CD4-positive, CD25-positive, alpha-beta regulatory T cell (primary cell): Measurements from ENCODE around the gene RBM17. TPM values are rescaled to one million over a fixed set of nuclear protein-coding genes. Genes with fewer than 3 reads are reported as not detected.

ENCODE experiments used
- ATAC-seq, 2 donors: fragments of 150-1000 bp; cut with Tn5 transposase; one replicate each; pipeline ENCODE4 v1.10.0; 2021; ENCODE audit warnings: low read depth in 2 of 2, moderate number of reproducible peaks in 2 of 2, moderate library complexity in 1 of 2
- DNase-seq, 3 donors: peaks; one replicate each; pipeline versions ENCODE4 v3.0.0 to v3.0.0-alpha.2; 2012 to 2022; ENCODE audit warnings: mixed read lengths in 1 of 3
- H3K27ac ChIP-seq: one replicate; pipeline ENCODE4 v1.7.0; 2013; ENCODE audit warnings: mild to moderate bottlenecking, low read length; ENCODE audit not compliant: insufficient read depth, poor library complexity, severe bottlenecking
- H3K27me3 ChIP-seq: one replicate; pipeline ENCODE4 v1.7.0; 2013; ENCODE audit warnings: low read length; ENCODE audit not compliant: control insufficient read depth, insufficient read depth
- H3K36me3 ChIP-seq: one replicate; pipeline ENCODE4 v1.7.0; 2013; ENCODE audit warnings: mild to moderate bottlenecking, low read length, moderate library complexity; ENCODE audit not compliant: control insufficient read depth, insufficient read depth
- H3K4me1 ChIP-seq: 2 replicates; pipeline ENCODE4 v1.7.0; 2013; ENCODE audit warnings: mild to moderate bottlenecking, low read length; ENCODE audit not compliant: insufficient read depth, control insufficient read depth, poor library complexity, severe bottlenecking
- H3K4me3 ChIP-seq: one replicate; pipeline ENCODE4 v1.7.0; 2013; ENCODE audit warnings: low read depth, mild to moderate bottlenecking, low read length, moderate library complexity
- H3K9me3 ChIP-seq, 2 experiments: 1 replicate in 1 of 2; 2 replicates in 1 of 2; pipeline ENCODE4 v1.7.0; 2013; ENCODE audit warnings: low read length in 2 of 2, mild to moderate bottlenecking in 1 of 2, moderate library complexity in 1 of 2; ENCODE audit not compliant: control insufficient read depth in 2 of 2
- H3K27ac Mint-ChIP-seq, 3 donors: one replicate each; pipeline ENCODE4 v1.8.0; 2020 to 2022; ENCODE audit warnings: mild to moderate bottlenecking in 3 of 3, mixed read lengths in 3 of 3, moderate library complexity in 2 of 3
- H3K27me3 Mint-ChIP-seq: one replicate; pipeline ENCODE4 v1.8.0; 2022; ENCODE audit warnings: mild to moderate bottlenecking, mixed read lengths
- H3K36me3 Mint-ChIP-seq: one replicate; pipeline ENCODE4 v1.8.0; 2020; ENCODE audit warnings: mixed read lengths
- H3K4me1 Mint-ChIP-seq, 4 donors: one replicate each; pipeline ENCODE4 v1.8.0; 2020 to 2022; ENCODE audit warnings: mixed read lengths in 4 of 4, mild to moderate bottlenecking in 1 of 4
- H3K4me3 Mint-ChIP-seq, 4 donors: one replicate each; pipeline ENCODE4 v1.8.0; 2020 to 2022; ENCODE audit warnings: mild to moderate bottlenecking in 4 of 4, mixed read lengths in 4 of 4, moderate library complexity in 3 of 4
- H3K9me3 Mint-ChIP-seq, 7 donors: one replicate each; pipeline ENCODE4 v1.8.0; 2020 to 2022; ENCODE audit warnings: mixed read lengths in 7 of 7, mild to moderate bottlenecking in 3 of 7, moderate library complexity in 2 of 7
- polyA plus RNA-seq, 4 donors: library from polyadenylated mRNA; unstranded; fragments of 300-500 nt; fragmentation: Illumina TruSeq; gene quantifications; one replicate each; pipeline ENCODE4 v1.2.3, GENCODE V29; 2021
- total RNA-seq: library from RNA; stranded (reverse); gene quantifications from one replicate; pipeline ENCODE4 v1.2.3, GENCODE V29; 2022

Gene RBM17
- total and polyA plus RNA-seq, 5 donors from 2014 or later, result 63.6 to 168 (median 66.8) TPM

DNA sequence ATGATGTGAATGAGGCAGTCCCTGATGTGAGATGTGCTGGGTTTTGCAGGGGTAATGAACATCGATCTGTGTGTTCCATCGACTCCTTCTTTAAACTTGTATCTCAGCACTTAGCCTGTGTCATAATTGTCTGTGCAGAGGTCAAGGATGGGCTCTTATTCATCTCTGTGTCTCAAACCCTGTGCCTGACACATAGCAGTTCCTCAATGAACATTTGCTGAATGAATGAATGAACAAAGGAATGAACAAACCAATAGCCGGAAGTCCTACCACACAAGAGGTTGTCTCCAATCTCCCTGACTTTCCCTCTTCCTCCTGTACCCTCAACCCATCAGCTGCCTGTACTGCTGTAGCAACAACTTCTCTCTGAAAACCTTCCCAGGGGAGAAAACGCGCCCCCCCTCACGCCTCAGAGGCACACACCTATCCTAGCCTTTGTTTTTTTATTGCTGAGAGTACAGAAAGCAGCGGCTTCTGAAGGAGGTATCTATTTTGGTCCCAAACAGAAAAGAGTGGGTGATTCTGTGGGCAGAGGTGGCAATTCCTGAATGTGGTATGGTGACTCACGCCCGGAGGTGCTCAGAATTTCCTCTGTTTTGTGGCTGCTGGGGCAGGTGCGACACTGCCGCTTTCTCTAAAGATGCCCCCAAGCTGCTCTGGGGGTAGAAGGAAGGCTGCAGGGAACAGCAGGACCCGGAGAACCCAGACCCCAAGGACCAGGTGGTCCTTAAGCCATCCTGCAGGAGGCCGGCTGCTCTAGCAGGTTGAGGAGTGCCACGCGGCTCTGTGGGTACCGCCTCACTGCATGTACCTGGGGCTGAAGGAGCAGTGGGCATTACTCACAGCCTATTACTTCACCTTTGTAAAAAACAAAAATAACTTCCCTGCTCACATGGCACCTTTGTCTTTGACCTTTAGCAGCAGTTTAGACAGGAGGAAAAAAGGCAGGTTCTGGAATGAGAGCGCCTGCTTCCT, 36.3 kb upstream of the RBM17 start:
- H3K4me3 ChIP-seq, result peak overlapping the region; percentile 92
- Mint-ChIP-seq H3K4me3 (peak overlapping the region; percentile 88 to 97 (median 90)), H3K4me1 (peaks cover 23 to 88% (median 68%) of the 10 kb centered on the region in 4 donors), H3K36me3 (peaks cover 47% of the 10 kb centered on the region), H3K9me3 (no peaks in the 10 kb centered on the region), H3K27ac (peak overlapping the region; percentile 95 to 98 (median 98)), H3K27me3 (peaks cover 5% of the 10 kb centered on the region)
- H3K36me3 ChIP-seq, result peaks cover 43% of the 10 kb centered on the region
- H3K27me3 ChIP-seq, result no peaks in the 10 kb centered on the region
- H3K4me1 ChIP-seq, result peaks cover 95% of the 10 kb centered on the region
- H3K9me3 ChIP-seq, result no peaks in the 10 kb centered on the region
- peak; percentile 21 to 22 for ATAC-seq
- peak overlapping the region; percentile 94 for H3K27ac ChIP-seq
- peak; percentile 51 to 77 (median 71) for DNase-seq

GRCh38 chr10:6053303-6053702, 35.5 kb upstream of the RBM17 start:
- H3K36me3 Mint-ChIP-seq, result peaks cover 50% of the 10 kb centered on the region
- ATAC-seq (no peak), DNase-seq (no peak)
- Histone ChIP-seq H3K4me1 (peaks cover 95% of the 10 kb centered on the region), H3K36me3 (peaks cover 42% of the 10 kb centered on the region), H3K4me3 (peak overlapping the region; percentile 92), H3K27ac (peak overlapping the region; percentile 94), H3K27me3 (no peaks in the 10 kb centered on the region), H3K9me3 (no peaks in the 10 kb centered on the region)
- peak overlapping the region; percentile 89 to 97 (median 93) for H3K4me3 Mint-ChIP-seq
- H3K27ac Mint-ChIP-seq, result peak overlapping the region; percentile 95 to 98 (median 98)
- H3K27me3 Mint-ChIP-seq, result peaks cover 5% of the 10 kb centered on the region
- H3K4me1 Mint-ChIP-seq, result peaks cover 23 to 90% (median 64%) of the 10 kb centered on the region in 4 donors
- H3K9me3 Mint-ChIP-seq, result no peaks in the 10 kb centered on the region

DNA sequence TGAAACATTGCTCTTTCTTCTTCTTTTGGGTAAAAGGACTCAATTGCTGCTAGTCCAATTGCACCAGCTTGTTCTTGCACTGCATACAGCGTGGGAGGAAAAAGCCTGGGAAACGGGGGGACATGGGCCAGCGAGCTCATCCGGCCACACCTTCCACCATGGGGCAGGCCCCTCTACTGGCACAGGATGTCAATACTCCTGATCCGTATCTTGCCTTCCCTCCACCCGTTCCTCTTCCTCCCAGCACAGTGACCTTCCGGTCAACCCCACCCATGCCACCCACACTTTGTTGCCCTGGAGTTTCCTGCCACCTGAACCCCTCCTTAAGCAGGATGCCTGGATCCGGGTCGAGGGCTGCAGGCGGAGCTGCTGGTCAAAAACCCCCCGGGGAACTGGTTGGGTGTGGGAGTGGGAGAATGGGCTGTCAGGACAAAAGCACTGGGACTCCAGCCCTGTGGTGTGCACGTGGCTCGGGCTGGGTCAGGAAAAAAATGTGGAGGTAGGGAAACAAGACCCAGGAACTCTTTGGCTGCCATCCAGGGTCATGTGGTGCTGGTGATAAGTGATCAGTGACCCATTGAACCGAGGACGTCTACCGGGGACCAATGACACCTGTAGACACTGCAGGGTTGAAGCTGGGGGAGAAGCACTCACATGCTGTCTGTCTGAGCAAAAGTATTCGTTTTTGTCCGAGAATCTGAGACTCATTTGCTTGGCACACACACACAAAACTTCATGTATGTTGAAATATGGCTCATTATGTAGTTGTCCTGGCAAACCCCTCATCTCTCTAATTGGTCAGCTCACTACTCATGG, 34.8 kb upstream of the RBM17 start:
- H3K36me3 Mint-ChIP-seq, result peaks cover 57% of the 10 kb centered on the region
- ATAC-seq, result no peak
- H3K27me3 Mint-ChIP-seq, result peaks cover 5% of the 10 kb centered on the region
- no peaks in the 10 kb centered on the region for H3K9me3 Mint-ChIP-seq
- Histone ChIP-seq H3K4me1 (peaks cover 95% of the 10 kb centered on the region), H3K27ac (peak overlapping the region; percentile 94), H3K9me3 (no peaks in the 10 kb centered on the region), H3K36me3 (peaks cover 45% of the 10 kb centered on the region), H3K4me3 (peak overlapping the region; percentile 92), H3K27me3 (no peaks in the 10 kb centered on the region)
- DNase-seq, result peak in 1 of 3 donors; percentile 81
- H3K4me3 Mint-ChIP-seq, result peak overlapping the region; percentile 89 to 97 (median 92)
- peaks cover 23 to 90% (median 60%) of the 10 kb centered on the region in 4 donors for H3K4me1 Mint-ChIP-seq
- peak overlapping the region; percentile 95 to 99 (median 98) for H3K27ac Mint-ChIP-seq

DNA sequence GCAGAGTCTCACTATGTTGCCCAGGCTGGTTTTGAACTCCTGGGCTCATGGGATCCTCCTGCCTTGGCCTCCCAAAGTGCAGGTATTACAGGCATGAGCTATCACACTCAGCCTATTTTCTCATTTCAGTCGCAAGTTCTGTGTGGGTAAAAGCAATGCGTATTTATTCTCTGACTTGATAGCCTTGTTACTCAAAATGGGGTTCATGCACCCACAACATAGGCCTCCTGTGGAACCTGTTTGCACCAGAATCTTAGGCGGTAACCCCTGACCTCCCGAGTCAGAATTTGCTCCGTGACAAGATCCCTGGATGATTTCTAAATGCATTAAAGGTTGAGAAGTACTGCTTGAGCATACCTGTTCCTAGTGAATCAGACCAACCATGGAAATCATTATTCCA, 34.0 kb upstream of the RBM17 start:
- H3K9me3 ChIP-seq, result no peaks in the 10 kb centered on the region
- peaks cover 23 to 90% (median 57%) of the 10 kb centered on the region in 4 donors for H3K4me1 Mint-ChIP-seq
- peaks cover 65% of the 10 kb centered on the region for H3K36me3 Mint-ChIP-seq
- H3K36me3 ChIP-seq, result peaks cover 44% of the 10 kb centered on the region
- peak overlapping the region; percentile 95 to 99 (median 98) for H3K27ac Mint-ChIP-seq
- peak in 1 of 3 donors; percentile 66 for DNase-seq
- peaks cover 5% of the 10 kb centered on the region for H3K27me3 Mint-ChIP-seq
- no peaks in the 10 kb centered on the region for H3K9me3 Mint-ChIP-seq
- peaks cover 95% of the 10 kb centered on the region for H3K4me1 ChIP-seq
- peak overlapping the region; percentile 94 for H3K27ac ChIP-seq
- H3K4me3 Mint-ChIP-seq, result peak overlapping the region; percentile 89 to 97 (median 92)
- no peak for ATAC-seq
- H3K27me3 ChIP-seq, result no peaks in the 10 kb centered on the region
- peak overlapping the region; percentile 92 for H3K4me3 ChIP-seq

DNA sequence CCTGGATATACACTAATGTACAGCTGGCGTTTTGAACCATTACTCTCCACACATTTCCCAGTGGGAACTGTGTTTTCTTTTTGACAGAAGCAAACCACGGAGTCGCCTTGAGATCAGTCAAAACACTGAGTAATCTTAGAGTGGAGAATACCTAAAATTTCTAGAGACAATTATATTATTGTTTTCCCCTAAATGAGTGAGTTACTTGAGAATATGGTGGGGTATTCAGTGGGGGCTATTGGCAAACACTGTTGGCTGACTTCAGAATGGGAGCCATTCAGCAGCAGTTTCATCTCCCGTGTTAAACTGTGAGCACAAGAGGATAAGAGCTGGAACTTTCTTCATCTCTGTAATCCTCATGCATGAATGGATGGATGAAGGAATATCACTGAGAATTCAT, 32.9 kb upstream of the RBM17 start:
- Histone ChIP-seq H3K27me3 (no peaks in the 10 kb centered on the region), H3K4me1 (peaks cover 87% of the 10 kb centered on the region)
- peak overlapping the region; percentile 70 to 100 (median 100) for H3K4me3 Mint-ChIP-seq

DNA sequence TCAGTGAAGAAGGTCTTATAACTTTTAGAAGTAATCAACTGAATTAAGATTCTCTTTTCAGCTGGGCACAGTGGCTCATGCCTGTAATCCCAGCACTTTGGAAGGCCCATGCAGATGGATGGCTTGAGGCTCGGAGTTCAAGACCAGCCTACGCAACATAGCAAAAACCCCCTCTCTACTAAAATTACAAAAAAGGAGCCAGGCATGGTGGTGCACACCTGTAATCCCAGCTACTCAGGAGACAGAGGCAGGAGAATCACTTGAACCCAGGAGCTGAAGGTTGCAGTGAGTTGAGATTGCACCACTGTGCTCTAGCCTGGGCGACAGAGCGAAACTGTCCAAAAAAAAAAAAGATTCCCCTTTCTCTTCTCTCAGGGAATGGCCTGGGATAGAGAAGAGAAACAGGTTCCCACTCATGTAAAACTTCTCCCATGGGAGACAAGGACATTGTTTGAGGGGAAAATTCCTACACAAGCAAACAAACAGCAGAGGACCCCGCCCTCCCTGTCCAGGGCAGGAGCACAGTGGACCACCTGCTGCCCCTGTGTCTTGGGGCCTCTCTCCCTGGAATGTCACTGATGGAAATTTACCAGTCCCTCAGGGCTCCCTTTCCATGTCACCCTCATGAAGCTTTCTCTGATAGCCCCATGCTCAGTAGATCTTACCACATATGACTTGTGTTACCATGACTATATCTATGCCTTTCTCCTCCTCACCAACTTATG, 32.3 kb upstream of the RBM17 start:
- peak overlapping the region; percentile 89 to 98 (median 89) for H3K27ac Mint-ChIP-seq
- Histone ChIP-seq H3K27ac (peak overlapping the region; percentile 90), H3K4me3 (peak overlapping the region; percentile 100), H3K9me3 (no peaks in the 10 kb centered on the region), H3K27me3 (no peaks in the 10 kb centered on the region), H3K4me1 (peaks cover 82% of the 10 kb centered on the region), H3K36me3 (peaks cover 46% of the 10 kb centered on the region)
- peaks cover 15 to 78% (median 48%) of the 10 kb centered on the region in 4 donors for H3K4me1 Mint-ChIP-seq
- H3K27me3 Mint-ChIP-seq, result no peaks in the 10 kb centered on the region
- H3K36me3 Mint-ChIP-seq, result peaks cover 60% of the 10 kb centered on the region
- H3K4me3 Mint-ChIP-seq, result peak overlapping the region; percentile 100
- no peak for ATAC-seq
- no peaks in the 10 kb centered on the region for H3K9me3 Mint-ChIP-seq
- DNase-seq, result peak in 1 of 3 donors; percentile 57

More for the DNA sequence above, 32.9 kb upstream of the RBM17 start:
- no peaks in the 10 kb centered on the region for H3K9me3 Mint-ChIP-seq
- peak overlapping the region; percentile 61 to 93 (median 89) for H3K27ac Mint-ChIP-seq
- ATAC-seq (no peak), DNase-seq (no peak)
- H3K4me1 Mint-ChIP-seq, result peaks cover 19 to 81% (median 51%) of the 10 kb centered on the region in 4 donors
- Histone ChIP-seq H3K9me3 (no peaks in the 10 kb centered on the region), H3K36me3 (peaks cover 46% of the 10 kb centered on the region), H3K27ac (peak overlapping the region; percentile 90), H3K4me3 (peak overlapping the region; percentile 100)
- H3K27me3 Mint-ChIP-seq, result peaks cover 3% of the 10 kb centered on the region
- peaks cover 64% of the 10 kb centered on the region for H3K36me3 Mint-ChIP-seq
